ENCODE results near the gene TFIP11.

GRCh38 chr22:26481694-26482093 lies 30.6 kb downstream of the TFIP11 start:
- TF ChIP-seq POLR2AphosphoS5 (IDR thresholded peaks at IDR 0.05; ENCODE audit: low read depth, low read length) (no peak), SIN3A (IDR thresholded peaks at IDR 0.05; ENCODE audit: borderline replicate concordance, insufficient read depth, low read length) (no peak), TAF1 (IDR thresholded peaks at IDR 0.05; ENCODE audit: borderline replicate concordance, insufficient read depth, low read length) (no peak)
- TF ChIP-seq, protein P1, sequence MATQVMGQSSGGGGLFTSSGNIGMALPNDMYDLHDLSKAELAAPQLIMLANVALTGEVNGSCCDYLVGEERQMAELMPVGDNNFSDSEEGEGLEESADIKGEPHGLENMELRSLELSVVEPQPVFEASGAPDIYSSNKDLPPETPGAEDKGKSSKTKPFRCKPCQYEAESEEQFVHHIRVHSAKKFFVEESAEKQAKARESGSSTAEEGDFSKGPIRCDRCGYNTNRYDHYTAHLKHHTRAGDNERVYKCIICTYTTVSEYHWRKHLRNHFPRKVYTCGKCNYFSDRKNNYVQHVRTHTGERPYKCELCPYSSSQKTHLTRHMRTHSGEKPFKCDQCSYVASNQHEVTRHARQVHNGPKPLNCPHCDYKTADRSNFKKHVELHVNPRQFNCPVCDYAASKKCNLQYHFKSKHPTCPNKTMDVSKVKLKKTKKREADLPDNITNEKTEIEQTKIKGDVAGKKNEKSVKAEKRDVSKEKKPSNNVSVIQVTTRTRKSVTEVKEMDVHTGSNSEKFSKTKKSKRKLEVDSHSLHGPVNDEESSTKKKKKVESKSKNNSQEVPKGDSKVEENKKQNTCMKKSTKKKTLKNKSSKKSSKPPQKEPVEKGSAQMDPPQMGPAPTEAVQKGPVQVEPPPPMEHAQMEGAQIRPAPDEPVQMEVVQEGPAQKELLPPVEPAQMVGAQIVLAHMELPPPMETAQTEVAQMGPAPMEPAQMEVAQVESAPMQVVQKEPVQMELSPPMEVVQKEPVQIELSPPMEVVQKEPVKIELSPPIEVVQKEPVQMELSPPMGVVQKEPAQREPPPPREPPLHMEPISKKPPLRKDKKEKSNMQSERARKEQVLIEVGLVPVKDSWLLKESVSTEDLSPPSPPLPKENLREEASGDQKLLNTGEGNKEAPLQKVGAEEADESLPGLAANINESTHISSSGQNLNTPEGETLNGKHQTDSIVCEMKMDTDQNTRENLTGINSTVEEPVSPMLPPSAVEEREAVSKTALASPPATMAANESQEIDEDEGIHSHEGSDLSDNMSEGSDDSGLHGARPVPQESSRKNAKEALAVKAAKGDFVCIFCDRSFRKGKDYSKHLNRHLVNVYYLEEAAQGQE (IDR thresholded peaks at IDR 0.05; ENCODE audit: insufficient read depth in 1 of 2, low read depth in 2 of 2, low read length in 2 of 2) = no peak

All from PFSK-1 (cell line).